Measurements from ENCODE around the gene ACTL6B. TPM values are rescaled to one million over a fixed set of nuclear protein-coding genes. Genes with fewer than 3 reads are reported as not detected.

ACTL6B gene
- total and polyA plus RNA-seq, 9 of the 15 experiments (the other 6 are each of a cell fraction or from before 2014, with no cell fraction given) = not detected

GRCh38 chr7:100604028-100604975, 51.9 kb downstream of the ACTL6B start (continued):
- TF ChIP-seq ZNF124 (CRISPR knock-in tag; IDR thresholded peaks at IDR 0.05) = no peak
- no peak for TF ChIP-seq ZBTB5 (IDR thresholded peaks at IDR 0.05)

GRCh38 chr7:100603726-100604027, 52.6 kb downstream of the ACTL6B start:
- ATAC-seq = peak; percentile 1
- in situ Hi-C loops (cut with MboI) = no loop called here
- Histone ChIP-seq H3K36me3 (ENCODE audit: control insufficient read depth, insufficient read depth, low read length) (no peaks in the 10 kb centered on the region), H3K4me1 (replicated peaks in 1 of 2; ENCODE audit: control insufficient read depth in 2 of 2, insufficient read depth in 2 of 2, low read length in 2 of 2) (peaks cover 35 to 65% of the 10 kb centered on the region in 2 experiments), H4K20me1 (replicated peaks; ENCODE audit: control insufficient read depth, insufficient read depth, low read length) (no peaks in the 10 kb centered on the region), H3K27ac (ENCODE audit: extremely low read depth, low read depth, low read length) (peak overlapping the region; percentile 54), H3K79me2 (ENCODE audit: control insufficient read depth, insufficient read depth, low read length) (peaks cover 5% of the 10 kb centered on the region; the same call in 1 of the 3 replicates), H3K27me3 (ENCODE audit: control insufficient read depth in 2 of 2, insufficient read depth in 2 of 2, low read length in 2 of 2) (no peaks in the 10 kb centered on the region), H3K9ac (ENCODE audit: insufficient read depth in 1 of 2, low read depth in 2 of 2, low read length in 2 of 2) (peak overlapping the region; percentile 23 to 89; a peak in 2 of 4 replicates), H2AFZ (ENCODE audit: low read depth, low read length) (peak overlapping the region; percentile 95), H3K9me3 (replicated peaks; ENCODE audit: control insufficient read depth, insufficient read depth, low read depth, low read length) (no peaks in the 10 kb centered on the region), H3K9me1 (ENCODE audit: control insufficient read depth, insufficient read depth, low read length) (peaks cover 5% of the 10 kb centered on the region), H3K4me3 (peak overlapping the region; percentile 58), H3K4me2 (ENCODE audit: insufficient read depth, low read length) (peak overlapping the region; percentile 89)
- ChIA-PET POLR2A (interaction anchor here (0.5 to 1.6 kb wide), 6 partner anchors 14 to 80 kb away, joined by 3 to 7 read pairs (median 3); partner anchors contain the start of genes FBXO24 and LRCH4), CTCF (ENCODE audit: low intra/inter-chr PET ratio) (interaction anchor here (0.8 kb wide), 1 partner anchor 88 kb away, joined by 3 read pairs; no protein-coding TSS in a partner anchor)
- 17% methylated on average over 10 of the region's 10 CpGs for WGBS (ENCODE audit: insufficient coverage, low coverage, missing lambda C conversion rate)
- FAIRE-seq = peak; percentile 26
- TSS peak; percentile 69 for BruUV-seq (replicated peaks)
- intact Hi-C loops (cut with micrococcal nuclease) = loop anchor here (2.0 kb wide), 2 partner anchors 69 to 89 kb away; partner anchors contain the start of gene GNB2
- DNase-seq (ENCODE audit: extremely low read depth in 1 of 4, low spot score in 3 of 4) = peak in 1 of 4 experiments; percentile 42
- TF ChIP-seq ZNF41 (CRISPR knock-in tag; conservative IDR thresholded peaks at IDR 0.05) (no peak), ZNF232 (CRISPR knock-in tag; IDR thresholded peaks at IDR 0.05) (no peak), ZBTB8A (IDR thresholded peaks at IDR 0.05; ENCODE audit: partially characterized antibody) (no peak), ZNF76 (CRISPR knock-in tag; IDR thresholded peaks at IDR 0.05; ENCODE audit: borderline replicate concordance) (no peak), KLF13 (tag; IDR thresholded peaks at IDR 0.05; ENCODE audit: borderline replicate concordance, low read depth) (no peak), SIN3B (IDR thresholded peaks at IDR 0.05; ENCODE audit: low read depth) (no peak), CREB1 (IDR thresholded peaks at IDR 0.05) (no peak), CREB1 (CRISPR knock-in tag; IDR thresholded peaks at IDR 0.05) (no peak), FOXP4 (CRISPR knock-in tag; IDR thresholded peaks at IDR 0.05; ENCODE audit: borderline replicate concordance) (no peak), KHSRP (IDR thresholded peaks at IDR 0.05) (no peak)

Data from K562 (cell line).